CD4-positive, alpha-beta T cell (primary cell): Measurements from ENCODE around the gene RHCG. TPM values are rescaled to one million over a fixed set of nuclear protein-coding genes. Genes with fewer than 3 reads are reported as not detected.

Source experiments
- ATAC-seq: fragments of 200-7000 bp; cut with Tn5 transposase; one replicate; pipeline ENCODE4 v1.10.0; 2022; ENCODE audit warnings: mild to moderate bottlenecking; ENCODE audit not compliant: poor library complexity
- CTCF ChIA-PET: fragments of 350-600 bp; sonication (Branson Sonifier 250); formaldehyde crosslinking; loops from one replicate; lab custom pipeline; 2021; ENCODE audit warnings: antibody characterized with exemption, inconsistent platforms; lab: Charles Lee
- POLR2A ChIA-PET: fragments of 350-600 bp; sonication (Branson Sonifier 250); formaldehyde crosslinking; loops from one replicate; lab custom pipeline; 2021; ENCODE audit warnings: antibody characterized with exemption, inconsistent platforms; lab: Charles Lee
- DNase-seq, 14 experiments: peaks; one replicate each; pipeline ENCODE4 v3.0.0-alpha.2; 2013 to 2020; ENCODE audit warnings: mixed read lengths in 2 of 14
- H3K27ac ChIP-seq, 2 donors: one replicate each; pipeline versions ENCODE4 v1.5.1 to v1.7.0; 2013; ENCODE audit warnings: low read length in 2 of 2, low read depth in 1 of 2, mild to moderate bottlenecking in 1 of 2
- H3K27me3 ChIP-seq, 2 experiments: 1 replicate in 1 of 2; 2 replicates in 1 of 2; pipeline versions ENCODE4 v1.6.1 to v1.7.0; 2013; ENCODE audit warnings: low read length in 2 of 2, control low read depth in 1 of 2, mild to moderate bottlenecking in 1 of 2, moderate library complexity in 1 of 2; ENCODE audit not compliant: insufficient read depth in 2 of 2, control insufficient read depth in 1 of 2
- H3K36me3 ChIP-seq: one replicate; pipeline ENCODE4 v1.6.1; 2013; ENCODE audit warnings: low read length, control low read depth; ENCODE audit not compliant: insufficient read depth
- H3K4me1 ChIP-seq: one replicate; pipeline ENCODE4 v1.6.1; 2013; ENCODE audit warnings: low read length, control low read depth; ENCODE audit not compliant: insufficient read depth
- H3K4me3 ChIP-seq: one replicate; pipeline ENCODE4 v1.5.1; 2013; ENCODE audit warnings: mild to moderate bottlenecking, low read length, moderate library complexity
- H3K9me3 ChIP-seq, 2 experiments: 1 replicate in 1 of 2; 2 replicates in 1 of 2; pipeline versions ENCODE4 v1.6.1 to v1.7.0; 2013; ENCODE audit warnings: low read length in 2 of 2, mild to moderate bottlenecking in 2 of 2, control low read depth in 1 of 2, moderate library complexity in 1 of 2; ENCODE audit not compliant: control insufficient read depth in 1 of 2, insufficient read depth in 1 of 2
- H3K27ac Mint-ChIP-seq: one replicate; pipeline ENCODE4 v1.8.0; 2020; ENCODE audit warnings: mixed read lengths
- H3K27me3 Mint-ChIP-seq: one replicate; pipeline ENCODE4 v1.8.0; 2021; ENCODE audit warnings: mixed read lengths
- H3K36me3 Mint-ChIP-seq: one replicate; pipeline ENCODE4 v1.8.0; 2021; ENCODE audit warnings: low read depth, mixed read lengths
- H3K4me1 Mint-ChIP-seq: one replicate; pipeline ENCODE4 v1.8.0; 2021; ENCODE audit warnings: low read depth, mixed read lengths
- H3K4me3 Mint-ChIP-seq: one replicate; pipeline ENCODE4 v1.8.0; 2020; ENCODE audit warnings: mild to moderate bottlenecking, mixed read lengths
- H3K9me3 Mint-ChIP-seq: one replicate; pipeline ENCODE4 v1.8.0; 2020; ENCODE audit warnings: mixed read lengths
- intact Hi-C, 2 experiments: fragments of 100-400 bp; cut with DNase I in 1 of 2; cut with micrococcal nuclease in 1 of 2; formaldehyde crosslinking; loops; one replicate each; pipeline versions ENCODE4 v1.15.1 to v1.9.0; 2023 to 2025; cut with DNase I, micrococcal nuclease
- total RNA-seq, 174 experiments: library from RNA in 2 of 174; stranded (reverse) in 2 of 174; gene quantifications; one replicate each; pipeline ENCODE4 v1.2.3 and lab custom pipeline; 2021 to 2026
- TF ChIP-seq, protein P1 (sequence below): fragments of 200-600 bp; IDR thresholded peaks from one replicate; pipeline ENCODE4 v1.8.0; 2022; ENCODE audit warnings: antibody characterized with exemption, mild to moderate bottlenecking

Gene RHCG
- total RNA-seq, 2 experiments from 2014 or later = not detected

DNA sequence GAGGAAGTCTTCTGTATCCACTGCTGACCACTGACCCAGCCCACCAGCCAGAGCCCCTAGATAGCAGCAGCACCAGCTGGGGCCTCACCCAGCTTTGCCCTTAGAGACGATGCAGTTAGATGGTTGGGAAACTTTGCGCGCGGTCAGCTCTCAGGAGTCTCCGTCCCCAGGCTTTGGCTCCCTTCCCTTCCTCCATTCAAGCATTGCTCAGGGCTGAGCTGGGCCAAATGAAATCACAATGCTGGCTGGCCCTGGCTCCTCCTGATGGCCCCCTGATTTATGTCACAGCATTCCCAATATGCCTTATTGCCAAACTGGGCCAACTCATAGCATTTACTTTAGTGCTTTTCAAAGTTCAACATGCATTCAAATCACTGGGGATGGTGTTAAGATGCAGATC lies 34.6 kb upstream of the RHCG start:
- Mint-ChIP-seq H3K4me3 (no peak overlapping the region), H3K4me1 (no peaks in the 10 kb centered on the region), H3K9me3 (no peaks in the 10 kb centered on the region), H3K27me3 (peaks cover 6% of the 10 kb centered on the region), H3K36me3 (no peaks in the 10 kb centered on the region), H3K27ac (no peak overlapping the region)
- intact Hi-C loops = no loop called here
- Histone ChIP-seq H3K9me3 (no peaks in the 10 kb centered on the region), H3K27me3 (no peaks in the 10 kb centered on the region), H3K36me3 (no peaks in the 10 kb centered on the region), H3K27ac (no peak overlapping the region), H3K4me3 (no peak overlapping the region), H3K4me1 (no peaks in the 10 kb centered on the region)
- CTCF ChIA-PET = no interaction called here
- ATAC-seq (no peak), DNase-seq (no peak)
- TF ChIP-seq, protein P1, sequence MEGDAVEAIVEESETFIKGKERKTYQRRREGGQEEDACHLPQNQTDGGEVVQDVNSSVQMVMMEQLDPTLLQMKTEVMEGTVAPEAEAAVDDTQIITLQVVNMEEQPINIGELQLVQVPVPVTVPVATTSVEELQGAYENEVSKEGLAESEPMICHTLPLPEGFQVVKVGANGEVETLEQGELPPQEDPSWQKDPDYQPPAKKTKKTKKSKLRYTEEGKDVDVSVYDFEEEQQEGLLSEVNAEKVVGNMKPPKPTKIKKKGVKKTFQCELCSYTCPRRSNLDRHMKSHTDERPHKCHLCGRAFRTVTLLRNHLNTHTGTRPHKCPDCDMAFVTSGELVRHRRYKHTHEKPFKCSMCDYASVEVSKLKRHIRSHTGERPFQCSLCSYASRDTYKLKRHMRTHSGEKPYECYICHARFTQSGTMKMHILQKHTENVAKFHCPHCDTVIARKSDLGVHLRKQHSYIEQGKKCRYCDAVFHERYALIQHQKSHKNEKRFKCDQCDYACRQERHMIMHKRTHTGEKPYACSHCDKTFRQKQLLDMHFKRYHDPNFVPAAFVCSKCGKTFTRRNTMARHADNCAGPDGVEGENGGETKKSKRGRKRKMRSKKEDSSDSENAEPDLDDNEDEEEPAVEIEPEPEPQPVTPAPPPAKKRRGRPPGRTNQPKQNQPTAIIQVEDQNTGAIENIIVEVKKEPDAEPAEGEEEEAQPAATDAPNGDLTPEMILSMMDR = no peak
- POLR2A ChIA-PET = no interaction called here

DNA sequence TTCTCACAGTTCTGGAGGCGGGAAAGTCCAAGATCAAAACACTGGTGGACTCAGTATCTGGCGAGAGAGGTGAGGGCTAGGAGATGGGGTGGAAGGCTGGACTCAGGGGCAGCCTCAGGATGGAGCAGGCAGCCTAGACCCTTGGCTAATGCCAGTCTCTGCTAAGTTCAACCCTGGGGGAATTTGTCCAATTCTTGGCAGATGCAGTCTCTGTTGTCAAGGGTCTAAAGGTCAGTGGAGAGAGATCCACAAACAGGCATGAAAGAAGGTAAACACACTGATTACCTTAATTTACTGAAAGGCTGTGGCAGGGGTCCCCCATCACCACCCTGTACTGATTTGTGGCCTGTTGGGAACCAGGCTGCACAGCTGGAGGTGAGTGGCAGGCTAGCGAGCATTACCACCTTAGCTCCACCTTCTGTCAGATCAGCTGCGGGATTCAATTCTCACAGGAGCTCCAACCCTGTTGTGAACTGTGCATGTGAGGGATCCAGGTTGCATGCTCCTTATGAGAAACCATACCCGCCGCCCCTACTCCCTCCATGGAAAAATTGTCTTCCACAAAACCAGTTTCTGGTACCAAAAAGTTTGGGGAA lies 32.5 kb upstream of the RHCG start:
- Mint-ChIP-seq H3K9me3 (no peaks in the 10 kb centered on the region), H3K36me3 (no peaks in the 10 kb centered on the region), H3K27me3 (peaks cover 1% of the 10 kb centered on the region), H3K27ac (no peak overlapping the region), H3K4me1 (no peaks in the 10 kb centered on the region), H3K4me3 (no peak overlapping the region)
- ChIA-PET POLR2A (no interaction called here), CTCF (no interaction called here)
- no peaks in the 10 kb centered on the region for H3K36me3 ChIP-seq
- H3K4me1 ChIP-seq = no peaks in the 10 kb centered on the region
- H3K9me3 ChIP-seq = no peaks in the 10 kb centered on the region
- TF ChIP-seq, protein P1 = no peak
- no peaks in the 10 kb centered on the region for H3K27me3 ChIP-seq
- no peak overlapping the region for H3K27ac ChIP-seq
- DNase-seq (no peak), ATAC-seq (no peak)
- no peak overlapping the region for H3K4me3 ChIP-seq
- intact Hi-C loops = no loop called here

DNA sequence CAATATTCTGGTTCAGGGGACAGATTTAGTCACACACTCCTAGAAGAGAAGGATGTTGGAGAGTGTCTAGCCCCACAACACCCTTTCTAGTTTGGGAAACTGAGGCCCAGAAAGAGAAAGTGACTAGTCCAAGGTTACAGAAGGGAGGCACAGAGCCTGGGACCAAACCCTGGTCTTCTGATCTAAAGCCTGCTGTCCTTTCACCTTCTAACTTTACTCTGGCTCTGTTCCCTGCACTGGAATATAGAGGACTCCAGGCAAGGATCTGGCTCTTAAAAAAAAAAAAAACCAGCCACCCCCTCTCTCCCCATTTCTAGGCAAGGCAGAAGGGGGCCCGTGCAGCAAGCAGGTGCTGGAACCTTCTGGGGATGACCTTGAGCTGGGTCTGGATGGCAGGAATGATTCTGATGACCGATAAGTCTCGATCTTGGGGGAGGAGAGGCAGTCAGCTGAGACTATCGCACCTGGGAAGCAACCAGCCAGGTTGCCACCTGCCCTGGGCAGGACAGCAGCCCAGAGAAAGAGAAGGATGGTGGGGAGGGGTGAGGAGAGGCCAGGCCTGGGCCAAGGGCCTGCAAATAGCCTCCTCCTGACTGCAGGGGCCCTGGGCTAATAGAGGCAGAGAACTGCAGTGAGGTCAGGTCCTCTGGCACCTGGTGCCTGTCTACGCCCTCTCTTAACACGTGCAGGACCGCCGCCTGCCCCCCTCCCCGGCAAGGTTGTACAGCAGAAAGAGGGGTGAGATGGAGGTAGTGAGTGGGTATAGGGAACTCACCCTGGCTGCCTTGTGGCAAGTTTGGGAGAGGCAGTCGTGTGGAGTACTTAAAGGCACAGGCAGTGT lies 30.4 kb upstream of the RHCG start:
- Histone ChIP-seq H3K27me3 (no peaks in the 10 kb centered on the region), H3K27ac (no peak overlapping the region), H3K36me3 (no peaks in the 10 kb centered on the region), H3K9me3 (no peaks in the 10 kb centered on the region), H3K4me1 (no peaks in the 10 kb centered on the region), H3K4me3 (no peak overlapping the region)
- no peaks in the 10 kb centered on the region for H3K4me1 Mint-ChIP-seq
- no peaks in the 10 kb centered on the region for H3K27me3 Mint-ChIP-seq
- POLR2A ChIA-PET = no interaction called here
- ATAC-seq (no peak), DNase-seq (no peak)
- TF ChIP-seq, protein P1 = no peak
- H3K27ac Mint-ChIP-seq = no peak overlapping the region
- H3K9me3 Mint-ChIP-seq = no peaks in the 10 kb centered on the region
- intact Hi-C loops = no loop called here
- no peak overlapping the region for H3K4me3 Mint-ChIP-seq
- H3K36me3 Mint-ChIP-seq = no peaks in the 10 kb centered on the region
- CTCF ChIA-PET = no interaction called here
